Measurements from ENCODE around the gene SAV1.
"Not testable (repeated sequence)": the region's sequence is repeated elsewhere in the genome, so short reads cannot be mapped to it uniquely, and the experiment has no call there.

Gene SAV1

DNA sequence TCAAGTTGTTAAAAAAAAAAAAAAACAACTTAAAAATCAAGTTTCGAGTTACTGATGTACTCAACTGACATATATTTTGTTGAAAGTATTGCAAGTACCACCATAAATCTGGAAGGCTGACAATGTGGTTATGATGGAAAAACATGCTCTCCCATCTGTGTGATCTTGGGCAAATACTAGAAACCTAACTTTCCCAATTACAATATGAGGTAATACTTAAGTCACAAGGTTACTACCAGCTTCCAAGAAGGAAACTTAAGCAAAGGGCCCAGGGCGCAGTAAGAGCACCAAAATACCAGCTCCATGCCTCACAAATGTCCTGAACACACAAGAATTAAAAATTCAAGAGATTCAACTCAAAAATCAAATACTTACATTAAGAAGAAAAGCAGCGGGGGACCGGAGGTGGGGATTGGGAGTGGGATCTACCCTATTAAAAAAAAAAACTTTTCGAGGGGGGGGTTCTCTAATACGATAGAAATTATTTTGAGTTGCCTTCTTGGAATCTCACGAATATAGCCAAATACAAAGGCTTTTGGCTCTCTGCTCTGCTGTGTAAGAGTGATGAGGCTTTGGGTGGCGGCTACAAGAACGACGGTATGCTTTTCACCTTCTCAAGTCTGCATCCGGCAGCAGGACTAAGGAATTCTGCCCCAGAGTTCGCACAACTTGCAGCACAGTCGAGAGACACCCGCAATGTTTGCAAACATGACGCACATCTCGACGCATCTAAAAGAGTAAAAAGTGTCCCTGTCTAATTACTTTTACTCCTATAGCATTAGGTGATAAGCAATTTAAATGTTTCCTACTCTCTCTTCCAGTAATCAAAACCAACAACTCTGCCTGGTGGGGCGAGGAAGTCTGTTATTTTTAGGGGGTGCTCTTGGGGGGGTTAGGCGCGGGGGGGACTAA is 1.1 kb downstream of the SAV1 start:
- in situ Hi-C loops (cut with HindIII; ENCODE audit: low sequenced_read_pairs) = no loop called here

DNA sequence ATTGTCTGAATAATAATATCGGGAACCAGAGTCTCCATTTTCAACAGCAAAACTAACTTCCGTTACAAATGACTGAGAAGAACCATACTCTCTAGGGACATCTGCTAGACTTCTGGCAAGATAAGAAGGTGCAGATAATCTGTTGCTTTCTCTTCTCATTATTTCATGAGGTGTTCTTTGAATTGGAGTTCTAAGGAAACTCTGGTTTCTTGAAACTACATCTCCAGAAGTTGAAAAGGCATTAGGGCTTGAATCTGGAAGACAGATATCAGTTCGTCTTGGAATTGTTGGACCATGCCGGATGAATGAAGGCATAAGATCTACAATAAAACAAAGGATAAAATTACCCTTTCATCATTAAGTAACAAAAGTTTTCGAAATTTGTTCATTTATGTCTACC is 2.8 kb downstream of the SAV1 start:
- in situ Hi-C loops (cut with HindIII; ENCODE audit: low sequenced_read_pairs) = not testable (repeated sequence)

DNA sequence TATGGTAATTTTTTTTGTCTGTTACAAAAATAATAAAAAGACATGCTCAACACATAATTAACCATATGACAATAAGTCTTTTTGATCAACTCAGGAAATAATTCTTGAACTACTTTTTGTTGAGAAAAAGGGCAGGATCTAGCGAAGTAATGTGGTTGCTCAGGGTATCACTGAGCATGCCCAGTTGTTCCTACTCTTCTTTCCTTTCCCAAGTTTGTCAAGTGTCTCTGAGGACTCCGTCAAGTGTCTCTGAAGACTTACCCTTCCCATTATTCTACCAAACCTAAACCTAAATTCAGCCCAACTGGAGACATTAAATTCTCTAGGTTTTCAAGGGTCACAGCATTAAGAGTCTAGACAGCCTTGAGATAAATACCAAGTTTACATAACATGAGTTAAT is 3.5 kb downstream of the SAV1 start:
- in situ Hi-C loops (cut with HindIII; ENCODE audit: low sequenced_read_pairs) = not testable (repeated sequence)

DNA sequence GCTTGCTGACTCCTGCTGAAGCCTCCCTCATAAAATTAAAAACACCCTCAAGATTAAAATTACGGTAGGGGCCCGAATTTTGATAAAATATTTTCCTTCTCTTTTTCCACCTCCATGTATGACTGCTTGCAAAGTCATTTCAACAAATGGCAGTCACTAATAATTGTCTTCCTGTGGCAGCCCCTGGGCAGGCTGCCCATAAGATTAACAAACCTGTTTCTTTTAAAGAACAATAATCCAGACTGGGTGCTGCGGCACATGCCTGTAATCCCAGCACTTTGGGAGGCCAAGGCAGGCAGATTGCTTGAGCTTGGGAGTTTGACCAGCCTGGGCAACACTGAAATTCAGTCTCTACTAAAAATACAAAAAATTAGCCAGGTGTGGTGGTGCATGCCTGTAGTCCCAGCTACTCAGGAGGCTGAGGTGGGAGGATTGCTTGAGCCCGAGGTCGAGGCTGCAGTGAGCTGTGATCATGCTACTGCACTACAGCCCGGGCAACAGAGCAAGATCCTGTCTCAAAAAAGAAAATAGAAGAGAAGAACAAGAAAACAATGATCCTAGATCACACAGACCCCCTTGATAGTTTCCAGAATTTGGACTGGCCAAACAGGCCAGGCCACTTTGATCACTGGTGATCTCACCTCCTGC is 8.7 kb downstream of the SAV1 start:
- in situ Hi-C loops (cut with HindIII; ENCODE audit: low sequenced_read_pairs) = no loop called here

DNA sequence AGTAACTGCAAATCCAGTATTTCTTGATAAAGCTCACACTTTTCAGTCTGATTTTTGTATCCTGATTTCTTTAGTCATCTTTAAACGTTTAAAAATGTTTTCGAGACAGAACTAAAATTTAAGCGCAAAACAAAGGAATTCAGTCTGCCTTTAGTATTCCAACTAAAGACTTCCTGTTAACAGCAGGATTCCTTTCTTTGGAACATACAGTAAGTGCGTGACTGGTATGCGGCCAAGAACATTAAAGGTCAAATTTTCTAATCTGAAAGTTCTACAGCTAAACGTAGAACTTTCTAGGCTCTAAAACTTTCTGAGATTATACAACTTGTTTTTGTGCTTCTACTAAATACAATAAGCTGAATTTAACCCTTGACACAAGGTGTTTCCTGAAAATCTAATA is 9.9 kb downstream of the SAV1 start:
- in situ Hi-C loops (cut with HindIII; ENCODE audit: low sequenced_read_pairs) = no loop called here

GRCh38 chr14:50657753-50658152 is 10.4 kb downstream of the SAV1 start:
- in situ Hi-C loops (cut with HindIII; ENCODE audit: low sequenced_read_pairs) = no loop called here

DNA sequence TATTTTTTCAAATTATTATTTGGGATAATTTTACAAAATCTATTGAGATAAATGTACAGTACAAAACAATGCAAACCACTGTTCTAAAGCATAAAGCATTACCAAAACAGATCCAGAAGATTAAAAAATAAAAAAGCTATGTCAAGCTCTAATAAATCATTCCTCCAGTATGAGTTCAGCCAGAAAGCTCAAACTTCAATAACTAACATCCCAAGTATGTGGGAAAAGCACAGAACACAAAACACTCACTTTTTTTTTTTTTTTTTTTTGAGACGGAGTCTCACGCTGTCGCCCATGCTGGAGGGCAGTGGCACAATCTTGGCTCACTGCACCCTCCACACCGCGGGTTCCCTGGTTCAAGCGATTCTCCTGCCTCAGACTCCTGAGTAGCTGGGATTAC is 11.3 kb downstream of the SAV1 start:
- in situ Hi-C loops (cut with HindIII; ENCODE audit: low sequenced_read_pairs) = no loop called here

DNA sequence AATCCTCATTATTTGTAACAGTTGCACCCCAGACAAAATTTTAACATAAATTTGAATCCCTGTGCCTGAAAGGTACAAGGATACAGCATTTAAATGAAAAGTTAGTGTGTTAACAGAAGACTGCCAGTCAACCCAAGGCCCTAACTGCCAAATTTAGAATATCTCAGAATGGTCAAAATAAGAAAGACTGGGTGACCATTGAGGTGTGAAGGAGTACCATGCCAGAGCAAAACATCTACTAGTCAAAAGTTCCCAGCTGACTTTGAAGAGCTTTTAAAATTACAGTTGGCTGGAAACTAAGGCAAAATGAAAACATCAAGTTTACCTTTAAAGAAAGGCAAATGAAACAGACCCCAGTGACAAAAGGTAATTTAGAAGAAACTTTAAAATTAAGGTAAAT is 18.4 kb downstream of the SAV1 start:
- in situ Hi-C loops (cut with HindIII; ENCODE audit: low sequenced_read_pairs) = no loop called here

DNA sequence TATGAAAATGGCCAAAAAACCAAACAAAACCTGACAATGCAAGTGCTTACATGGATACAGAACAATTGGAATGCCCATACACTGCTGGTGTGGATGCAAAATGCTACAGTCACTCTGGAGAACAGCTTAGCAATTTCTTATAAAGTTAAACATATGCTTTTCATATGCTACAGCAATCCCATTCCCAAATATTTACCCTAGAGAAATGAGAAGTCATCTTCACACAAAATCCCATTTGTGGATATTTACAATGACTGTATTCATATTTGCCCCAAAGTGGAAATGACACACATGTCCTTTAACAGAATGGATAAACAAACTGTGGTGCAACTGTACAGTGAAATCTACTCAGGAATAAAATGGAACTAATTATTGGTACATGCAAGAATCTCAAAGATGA is 20.4 kb downstream of the SAV1 start:
- in situ Hi-C loops (cut with HindIII; ENCODE audit: low sequenced_read_pairs) = no loop called here

DNA sequence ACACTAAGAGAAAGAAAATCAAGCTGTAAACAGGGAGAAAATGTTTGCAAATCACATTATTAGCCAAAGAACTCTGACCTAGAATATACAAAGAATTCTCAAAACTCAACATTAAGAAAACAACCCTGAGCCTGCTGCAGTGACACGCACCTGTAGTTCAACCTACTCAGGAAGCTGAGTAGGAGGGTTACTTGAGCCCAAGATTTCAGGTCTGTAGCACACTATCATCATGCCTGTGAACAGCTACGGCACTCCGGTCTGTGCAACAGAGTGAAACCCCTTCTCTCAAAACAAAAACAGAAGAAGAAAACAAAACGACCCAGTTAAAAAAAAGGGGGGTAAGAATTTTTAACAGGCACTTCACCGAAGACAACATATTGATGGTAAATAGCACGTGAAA is 20.8 kb downstream of the SAV1 start:
- in situ Hi-C loops (cut with HindIII; ENCODE audit: low sequenced_read_pairs) = no loop called here

DNA sequence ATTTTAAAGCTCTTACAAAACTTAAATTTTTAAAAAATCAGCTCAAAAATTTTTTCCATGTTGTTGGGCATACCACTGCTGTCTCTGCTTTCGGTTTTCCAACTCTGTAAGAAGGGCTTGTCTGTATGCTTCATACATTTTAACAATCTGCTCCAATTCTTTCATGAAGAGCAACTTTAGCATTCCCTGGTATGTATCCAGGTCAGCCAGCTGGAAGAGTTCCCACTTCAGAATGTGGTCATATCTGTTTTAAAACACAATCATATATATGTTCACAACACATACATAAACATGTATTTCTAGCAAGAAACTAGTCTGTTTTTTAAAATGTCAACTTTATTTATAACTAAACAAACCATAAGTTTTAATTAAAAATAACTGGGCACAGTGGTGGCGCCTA is 33.0 kb downstream of the SAV1 start:
- in situ Hi-C loops (cut with HindIII; ENCODE audit: low sequenced_read_pairs) = no loop called here

- in situ Hi-C loops (cut with HindIII; ENCODE audit: low sequenced_read_pairs) = loop anchor here (5.0 kb wide), 1 partner anchor 78 kb away; no protein-coding TSS in a partner anchor
These were observed 34.2 kb downstream of the SAV1 start for GRCh38 chr14:50633954-50634353.

- in situ Hi-C loops (cut with HindIII; ENCODE audit: low sequenced_read_pairs) = loop anchor here (5.0 kb wide), 1 partner anchor 81 kb away; no protein-coding TSS in a partner anchor
These were observed 36.7 kb downstream of the SAV1 start for GRCh38 chr14:50631408-50631821.

DNA sequence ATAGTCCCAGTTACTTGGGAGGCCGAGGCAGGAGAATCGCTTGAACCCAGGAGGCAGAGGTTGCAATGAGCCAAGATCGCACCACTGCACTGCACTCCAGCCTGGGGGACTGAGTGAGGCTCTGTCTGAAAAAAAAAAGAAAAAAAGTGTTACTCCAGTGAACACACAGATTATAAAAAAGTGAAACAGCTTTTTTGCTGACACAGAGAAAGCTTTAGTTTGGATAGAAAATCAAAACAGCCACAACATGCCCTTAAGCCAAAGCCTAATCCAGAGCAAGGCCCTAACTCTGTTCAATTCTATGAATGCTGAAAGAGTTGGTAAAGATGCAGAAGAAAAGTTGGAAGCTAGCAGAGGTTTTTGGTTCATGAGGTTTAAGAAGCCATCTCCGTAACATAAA is 43.2 kb downstream of the SAV1 start:
- in situ Hi-C loops (cut with HindIII; ENCODE audit: low sequenced_read_pairs) = not testable (repeated sequence)

DNA sequence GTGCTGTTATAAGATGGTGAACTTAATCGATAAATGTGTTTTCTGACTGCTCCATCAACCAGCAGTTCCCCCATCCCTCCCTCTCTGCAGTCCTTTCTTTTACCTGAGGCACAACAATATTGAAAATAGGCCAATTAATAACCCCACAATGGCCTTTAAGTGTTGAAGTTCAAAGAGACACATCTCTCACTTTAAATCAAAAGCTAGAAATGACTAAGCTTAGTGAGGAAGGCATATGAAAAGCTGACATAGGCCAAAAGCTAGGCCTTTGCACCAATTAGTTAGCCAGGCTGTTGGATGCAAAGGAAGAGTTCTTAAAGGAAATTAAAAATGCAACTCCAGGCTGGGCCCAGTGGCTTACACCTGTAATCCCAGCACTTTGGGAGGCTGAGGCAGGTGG is 43.7 kb downstream of the SAV1 start:
- in situ Hi-C loops (cut with HindIII; ENCODE audit: low sequenced_read_pairs) = no loop called here

DNA sequence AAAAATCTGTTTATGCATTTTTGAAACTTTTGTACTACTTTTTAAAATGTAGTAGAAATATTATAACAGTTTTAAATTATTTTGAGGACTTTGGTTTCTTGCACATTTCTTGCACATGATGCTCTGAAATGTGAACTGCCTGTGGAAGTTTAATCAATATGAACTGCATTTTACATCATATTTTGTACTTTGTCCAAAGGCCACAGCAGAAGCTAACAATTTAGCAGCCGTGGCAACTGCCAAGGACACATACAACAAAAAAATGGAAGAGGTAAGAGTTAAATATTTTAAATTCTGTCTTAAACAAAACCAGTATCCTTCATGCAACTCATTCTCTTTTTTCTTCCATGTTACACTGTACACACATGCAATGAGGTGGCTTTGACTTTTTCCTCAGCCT is 45.1 kb downstream of the SAV1 start:
- in situ Hi-C loops (cut with HindIII; ENCODE audit: low sequenced_read_pairs) = no loop called here

GRCh38 chr14:50620341-50620740 is 47.8 kb downstream of the SAV1 start:
- in situ Hi-C loops (cut with HindIII; ENCODE audit: low sequenced_read_pairs) = no loop called here

- in situ Hi-C loops (cut with HindIII; ENCODE audit: low sequenced_read_pairs) = no loop called here
These were observed 48.5 kb downstream of the SAV1 start for GRCh38 chr14:50619569-50620141.

DNA sequence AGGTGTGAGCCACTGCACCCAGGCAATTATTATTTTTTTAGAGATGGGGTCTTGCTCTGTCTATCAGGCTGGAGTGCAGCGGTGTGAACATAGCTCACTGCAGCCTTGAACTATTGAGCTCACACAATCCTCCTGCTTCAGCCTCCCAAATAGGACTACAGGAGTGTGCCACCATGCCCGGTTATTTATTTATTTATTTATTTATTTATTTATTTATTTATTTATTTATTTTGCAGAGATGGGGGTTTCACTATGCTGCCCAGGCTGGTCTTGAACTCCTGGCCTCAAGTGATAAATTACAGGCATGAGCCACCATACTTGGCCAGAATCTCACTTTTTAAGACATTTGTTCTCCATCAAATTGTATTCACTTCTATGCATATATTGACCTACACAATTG is 51.8 kb downstream of the SAV1 start:
- in situ Hi-C loops (cut with HindIII; ENCODE audit: low sequenced_read_pairs) = no loop called here

DNA sequence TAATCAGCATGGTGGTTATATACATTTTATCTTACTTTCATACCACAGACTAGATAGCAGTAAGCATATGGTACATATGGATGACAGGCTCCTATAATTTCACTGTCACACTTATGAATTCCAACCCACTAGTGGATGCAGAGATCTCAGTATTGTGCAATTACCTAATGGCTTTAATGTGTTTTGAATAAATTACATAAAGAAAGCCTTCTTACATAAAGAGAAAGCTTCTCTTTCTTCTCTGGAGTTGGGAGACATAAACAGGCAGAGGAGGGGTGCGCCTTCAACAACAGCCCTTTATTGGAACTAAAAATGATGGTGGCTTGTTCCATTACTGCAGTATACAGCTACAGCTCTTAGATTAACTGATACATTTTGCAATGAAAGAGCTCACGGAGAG is 52.6 kb downstream of the SAV1 start:
- in situ Hi-C loops (cut with HindIII; ENCODE audit: low sequenced_read_pairs) = no loop called here

DNA sequence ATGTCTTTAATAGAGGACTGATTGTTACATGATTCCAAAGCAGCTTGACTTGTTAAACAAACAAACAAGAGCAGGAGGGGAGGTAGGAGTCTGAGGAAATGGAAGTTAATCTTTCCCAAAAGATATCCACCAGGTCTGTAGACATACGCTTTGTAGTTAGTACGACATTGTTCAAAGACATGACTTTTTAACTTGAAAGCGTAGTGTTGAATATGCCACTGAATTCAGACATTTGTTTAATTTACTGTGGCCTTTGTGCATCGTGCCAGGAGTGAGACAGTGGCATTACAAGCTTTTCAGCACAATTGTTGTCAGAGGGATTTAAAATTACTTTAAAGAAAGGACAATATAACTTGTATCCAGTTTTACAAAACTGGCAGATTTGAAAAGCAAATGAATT is 53.0 kb downstream of the SAV1 start:
- in situ Hi-C loops (cut with HindIII; ENCODE audit: low sequenced_read_pairs) = no loop called here

DNA sequence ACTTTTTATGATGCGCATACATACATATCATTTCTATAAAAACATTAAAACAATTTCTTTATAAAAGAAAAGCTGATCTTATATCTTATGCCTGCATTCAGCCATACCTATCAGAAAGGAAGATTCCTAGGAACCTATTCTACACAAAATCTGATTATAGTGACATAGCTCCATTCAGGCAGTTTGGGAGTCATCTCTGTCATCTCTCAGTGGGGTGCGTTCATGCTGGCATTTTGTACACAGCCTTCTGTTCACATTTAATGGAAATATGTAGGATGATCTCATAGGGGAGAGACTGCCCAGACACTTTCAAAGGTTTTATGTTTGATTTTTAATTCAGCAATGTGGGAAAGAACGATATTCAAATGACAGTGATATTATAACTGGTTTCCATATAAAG is 55.3 kb downstream of the SAV1 start:
- in situ Hi-C loops (cut with HindIII; ENCODE audit: low sequenced_read_pairs) = no loop called here
